ENCODE results near the gene SLC2A9. TPM values are rescaled to one million over a fixed set of nuclear protein-coding genes. Genes with fewer than 3 reads are reported as not detected.

Gene SLC2A9
- total and polyA plus RNA-seq, 2 of the 13 experiments (the other 11 are each of a cell fraction or from before 2014, with no cell fraction given), result 36.2 to 42.3 TPM

GRCh38 chr4:10015140-10015753, 6.0 kb downstream of the SLC2A9 start:
- H3K4me2 ChIP-seq (ENCODE audit: low read depth, low read length), result peak overlapping the region; percentile 15; the same call in 1 of the 2 replicates
- H3K9ac ChIP-seq (ENCODE audit: insufficient read depth, low read depth, low read length), result peak overlapping the region; percentile 24; the same call in 1 of the 2 replicates
- intact Hi-C loops (cut with micrococcal nuclease; ENCODE audit: unreplicated experiment), result loop anchor here (5.0 kb wide), 1 partner anchor 68 kb away; no protein-coding TSS in a partner anchor
- no peaks in the 10 kb centered on the region for H3K27me3 ChIP-seq (ENCODE audit: control insufficient read depth in 1 of 2, insufficient read depth in 2 of 2, low read length in 2 of 2)
- POLR2A ChIA-PET, result interaction anchor here (1.0 to 3.9 kb wide), 3 partner anchors 8 to 52 kb away, joined by 3 to 21 read pairs (median 7); no protein-coding TSS in a partner anchor
- peaks cover 86% of the 10 kb centered on the region for H3K79me2 ChIP-seq (ENCODE audit: insufficient read depth, low read length)
- in situ Hi-C loops (cut with HindIII; ENCODE audit: extremely low pct_ligation_motif_present, low pct_unique_long_range_greater_than_20kb), result loop anchor here (5.0 to 10.0 kb wide), 3 partner anchors 37 to 310 kb away; no protein-coding TSS in a partner anchor
- H3K4me3 ChIP-seq (replicated peaks in 1 of 3; ENCODE audit: insufficient read depth in 1 of 3, low read depth in 2 of 3, low read length in 3 of 3), result no peak overlapping the region
- H2AFZ ChIP-seq (ENCODE audit: low read length), result no peak overlapping the region
- ATAC-seq (peak; percentile 16), DNase-seq (ENCODE audit: low spot score) (no peak), FAIRE-seq (peak; percentile 73)
- peak overlapping the region; percentile 89 for H3K27ac ChIP-seq (ENCODE audit: extremely low read length, insufficient read depth, low read length)
- H3K4me1 ChIP-seq (ENCODE audit: insufficient read depth, low read length), result peaks cover 100% of the 10 kb centered on the region
- peaks cover 10 to 47% of the 10 kb centered on the region in 2 experiments for H3K36me3 ChIP-seq (replicated peaks in 1 of 2; ENCODE audit: control insufficient read depth in 1 of 2, insufficient read depth in 2 of 2, low read length in 2 of 2)
- peaks cover 15% of the 10 kb centered on the region for H4K20me1 ChIP-seq (ENCODE audit: insufficient read depth, low read length)
- CTCF ChIA-PET (ENCODE audit: low intra/inter-chr PET ratio, low total read pairs), result interaction anchor here (1.2 to 1.7 kb wide), 2 partner anchors 250 to 252 kb away, joined by 3 to 11 read pairs; no protein-coding TSS in a partner anchor
- no TSS peak for BruUV-seq (replicated peaks)
- H3K9me3 ChIP-seq (ENCODE audit: low read length), result no peaks in the 10 kb centered on the region
- WGBS (ENCODE audit: low lambda C conversion rate), result 77% methylated on average over 5 of the region's 7 CpGs
- no peak for TF ChIP-seq ZNF263 (CRISPR knock-in tag; IDR thresholded peaks at IDR 0.05)
- no peak for TF ChIP-seq SIX4 (CRISPR knock-in tag; IDR thresholded peaks at IDR 0.05)
- peak; percentile 69; the same call in 1 of the 2 replicates for TF ChIP-seq SMC3 (IDR thresholded peaks at IDR 0.05; ENCODE audit: low read length)
- TF ChIP-seq RAD21 (CRISPR knock-in tag; IDR thresholded peaks at IDR 0.05), result peak; percentile 60
- TF ChIP-seq STAT5B (CRISPR knock-in tag; IDR thresholded peaks at IDR 0.05), result no peak
- no peak for TF ChIP-seq ZNF772 (CRISPR knock-in tag; IDR thresholded peaks at IDR 0.05)
- TF ChIP-seq ZNF766 (CRISPR knock-in tag; IDR thresholded peaks at IDR 0.05; ENCODE audit: borderline replicate concordance), result no peak
- TF ChIP-seq ADNP (CRISPR knock-in tag; IDR thresholded peaks at IDR 0.05), result no peak
- TF ChIP-seq, protein P1, sequence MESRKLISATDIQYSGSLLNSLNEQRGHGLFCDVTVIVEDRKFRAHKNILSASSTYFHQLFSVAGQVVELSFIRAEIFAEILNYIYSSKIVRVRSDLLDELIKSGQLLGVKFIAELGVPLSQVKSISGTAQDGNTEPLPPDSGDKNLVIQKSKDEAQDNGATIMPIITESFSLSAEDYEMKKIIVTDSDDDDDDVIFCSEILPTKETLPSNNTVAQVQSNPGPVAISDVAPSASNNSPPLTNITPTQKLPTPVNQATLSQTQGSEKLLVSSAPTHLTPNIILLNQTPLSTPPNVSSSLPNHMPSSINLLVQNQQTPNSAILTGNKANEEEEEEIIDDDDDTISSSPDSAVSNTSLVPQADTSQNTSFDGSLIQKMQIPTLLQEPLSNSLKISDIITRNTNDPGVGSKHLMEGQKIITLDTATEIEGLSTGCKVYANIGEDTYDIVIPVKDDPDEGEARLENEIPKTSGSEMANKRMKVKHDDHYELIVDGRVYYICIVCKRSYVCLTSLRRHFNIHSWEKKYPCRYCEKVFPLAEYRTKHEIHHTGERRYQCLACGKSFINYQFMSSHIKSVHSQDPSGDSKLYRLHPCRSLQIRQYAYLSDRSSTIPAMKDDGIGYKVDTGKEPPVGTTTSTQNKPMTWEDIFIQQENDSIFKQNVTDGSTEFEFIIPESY (CRISPR knock-in tag; IDR thresholded peaks at IDR 0.05), result peak; percentile 24; the same call in 1 of the 2 replicates
- TF ChIP-seq ZMAT5 (CRISPR knock-in tag; IDR thresholded peaks at IDR 0.05; ENCODE audit: borderline replicate concordance, low read depth), result no peak
- TF ChIP-seq DPF2 (CRISPR knock-in tag; IDR thresholded peaks at IDR 0.05; ENCODE audit: borderline replicate concordance, low read depth), result no peak
- TF ChIP-seq RELA (CRISPR knock-in tag; IDR thresholded peaks at IDR 0.05), result no peak
- TF ChIP-seq ZBTB42 (CRISPR knock-in tag; IDR thresholded peaks at IDR 0.05), result no peak
- no peak for TF ChIP-seq TCF7L2 (IDR thresholded peaks at IDR 0.05; ENCODE audit: low read depth, low read length)
- no peak for TF ChIP-seq PLRG1 (conservative IDR thresholded peaks at IDR 0.05)
- TF ChIP-seq ZNF547 (CRISPR knock-in tag; IDR thresholded peaks at IDR 0.05), result peak; percentile 68; the same call in 1 of the 2 replicates
- TF ChIP-seq ARID2 (CRISPR knock-in tag; IDR thresholded peaks at IDR 0.05; ENCODE audit: borderline replicate concordance), result 0 out of 2 replicates have a peak, but pooled peaks have one; percentile 42
- 0 out of 2 replicates have a peak, but pooled peaks have one; percentile 45 for TF ChIP-seq TOPORS (CRISPR knock-in tag; IDR thresholded peaks at IDR 0.05)
- TF ChIP-seq SMARCE1 (IDR thresholded peaks at IDR 0.05; ENCODE audit: borderline replicate concordance), result no peak
- TF ChIP-seq KDM2A (CRISPR knock-in tag; IDR thresholded peaks at IDR 0.05; ENCODE audit: borderline replicate concordance, low read depth), result 0 out of 2 replicates have a peak, but pooled peaks have one; percentile 3

Measured in HepG2 (cell line).